Measurements from ENCODE around the gene GLT1D1. TPM values are rescaled to one million over a fixed set of nuclear protein-coding genes. Genes with fewer than 3 reads are reported as not detected.

The GLT1D1 gene
- total RNA-seq, 2 experiments from 2014 or later, result 0.19 to 0.22 TPM

GRCh38 chr12:128819293-128820144, 33.8 kb upstream of the GLT1D1 start:
- Histone ChIP-seq H3K36me3 (ENCODE audit: insufficient read depth, low read length) (peaks cover 9% of the 10 kb centered on the region), H3K9me3 (ENCODE audit: control insufficient read depth in 1 of 2, insufficient read depth in 1 of 2, low read length in 2 of 2) (peaks cover 0 to 5% of the 10 kb centered on the region in 2 experiments), H3K27ac (ENCODE audit: low read depth in 1 of 2, low read length in 2 of 2) (no peak overlapping the region), H3K27me3 (ENCODE audit: control insufficient read depth in 1 of 2, insufficient read depth in 2 of 2, low read length in 2 of 2) (no peaks in the 10 kb centered on the region), H3K4me1 (ENCODE audit: insufficient read depth, low read length) (peaks cover 43% of the 10 kb centered on the region), H3K4me3 (ENCODE audit: low read length) (no peak overlapping the region)
- Mint-ChIP-seq H3K9me3 (no peaks in the 10 kb centered on the region), H3K36me3 (ENCODE audit: low read depth) (peaks cover 14% of the 10 kb centered on the region), H3K27ac (no peak overlapping the region), H3K4me1 (ENCODE audit: low read depth) (peaks cover 65% of the 10 kb centered on the region), H3K27me3 (no peaks in the 10 kb centered on the region), H3K4me3 (peak overlapping the region; percentile 4)
- POLR2A ChIA-PET, result no interaction called here
- no peak for ATAC-seq (ENCODE audit: poor library complexity)
- TF ChIP-seq CTCF (IDR thresholded peaks at IDR 0.05), result no peak
- no peak for DNase-seq
- CTCF ChIA-PET, result no interaction called here
- intact Hi-C loops (cut with DNase I, micrococcal nuclease), result no loop called here

- peaks cover 59% of the 10 kb centered on the region for H3K4me1 Mint-ChIP-seq (ENCODE audit: low read depth)
- H3K27me3 Mint-ChIP-seq, result no peaks in the 10 kb centered on the region
- H3K36me3 Mint-ChIP-seq (ENCODE audit: low read depth), result peaks cover 9% of the 10 kb centered on the region
- intact Hi-C loops (cut with DNase I, micrococcal nuclease), result no loop called here
- H3K9me3 ChIP-seq (ENCODE audit: control insufficient read depth in 1 of 2, insufficient read depth in 1 of 2, low read length in 2 of 2), result peaks cover 0 to 5% of the 10 kb centered on the region in 2 experiments
- no peak overlapping the region for H3K4me3 Mint-ChIP-seq
- H3K27me3 ChIP-seq (ENCODE audit: control insufficient read depth in 1 of 2, insufficient read depth in 2 of 2, low read length in 2 of 2), result no peaks in the 10 kb centered on the region
- H3K27ac ChIP-seq (ENCODE audit: low read depth in 1 of 2, low read length in 2 of 2), result no peak overlapping the region
- POLR2A ChIA-PET, result no interaction called here
- CTCF ChIA-PET, result no interaction called here
- H3K9me3 Mint-ChIP-seq, result no peaks in the 10 kb centered on the region
- no peak for TF ChIP-seq CTCF (IDR thresholded peaks at IDR 0.05)
- no peak overlapping the region for H3K4me3 ChIP-seq (ENCODE audit: low read length)
- H3K27ac Mint-ChIP-seq, result no peak overlapping the region
- no peak for ATAC-seq (ENCODE audit: poor library complexity)
- peaks cover 45% of the 10 kb centered on the region for H3K4me1 ChIP-seq (ENCODE audit: insufficient read depth, low read length)
- no peak for DNase-seq
- peaks cover 3% of the 10 kb centered on the region for H3K36me3 ChIP-seq (ENCODE audit: insufficient read depth, low read length)
These were observed 33.0 kb upstream of the GLT1D1 start for GRCh38 chr12:128820253-128820652.

GRCh38 chr12:128820723-128821432, 32.4 kb upstream of the GLT1D1 start:
- ChIA-PET POLR2A (no interaction called here), CTCF (no interaction called here)
- Histone ChIP-seq H3K9me3 (ENCODE audit: control insufficient read depth in 1 of 2, insufficient read depth in 1 of 2, low read length in 2 of 2) (peaks cover 0 to 5% of the 10 kb centered on the region in 2 experiments), H3K36me3 (ENCODE audit: insufficient read depth, low read length) (peaks cover 3% of the 10 kb centered on the region), H3K27me3 (ENCODE audit: control insufficient read depth in 1 of 2, insufficient read depth in 2 of 2, low read length in 2 of 2) (no peaks in the 10 kb centered on the region), H3K4me3 (ENCODE audit: low read length) (no peak overlapping the region), H3K4me1 (ENCODE audit: insufficient read depth, low read length) (peaks cover 45% of the 10 kb centered on the region), H3K27ac (ENCODE audit: low read depth in 1 of 2, low read length in 2 of 2) (no peak overlapping the region)
- Mint-ChIP-seq H3K36me3 (ENCODE audit: low read depth) (peaks cover 9% of the 10 kb centered on the region), H3K27me3 (no peaks in the 10 kb centered on the region), H3K4me1 (ENCODE audit: low read depth) (peaks cover 55% of the 10 kb centered on the region), H3K4me3 (peak overlapping the region; percentile 80), H3K9me3 (no peaks in the 10 kb centered on the region), H3K27ac (peak overlapping the region; percentile 52)
- TF ChIP-seq CTCF (IDR thresholded peaks at IDR 0.05), result no peak
- intact Hi-C loops (cut with DNase I, micrococcal nuclease), result no loop called here
- DNase-seq (peak in 3 of 14 experiments; percentile 44 to 54 (median 45)), ATAC-seq (ENCODE audit: poor library complexity) (no peak)

Data from CD4-positive, alpha-beta T cell (primary cell).